ENCODE measurements around the gene UPB1. TPM values are rescaled to one million over a fixed set of nuclear protein-coding genes. Genes with fewer than 3 reads are reported as not detected.
"Not testable (repeated sequence)": the region's sequence is repeated elsewhere in the genome, so short reads cannot be mapped to it uniquely, and the experiment has no call there.

The UPB1 gene
- total RNA-seq, 1 donor from 2014 or later = 1.3 TPM

DNA sequence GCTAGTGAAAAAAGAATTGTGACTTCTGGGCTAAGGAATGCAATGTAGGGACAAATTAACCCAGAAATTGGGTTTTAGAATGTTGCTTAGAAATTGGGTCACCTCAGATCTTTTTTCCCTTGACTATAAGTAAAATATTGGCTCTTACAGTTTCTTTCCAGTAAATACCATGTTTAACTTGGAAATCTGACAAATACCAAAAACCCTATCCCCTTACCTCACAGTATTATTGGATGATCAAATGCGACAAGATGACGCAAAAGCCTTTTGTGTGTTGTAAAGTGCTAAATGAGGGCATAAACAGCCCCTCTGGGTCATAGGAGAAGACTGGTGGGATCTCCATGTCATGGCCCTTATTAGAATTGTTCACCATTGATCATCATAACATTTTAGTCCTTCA lies 6.1 kb upstream of the UPB1 start:
- no peak overlapping the region for H3K4me3 Mint-ChIP-seq
- TF ChIP-seq, protein P1, sequence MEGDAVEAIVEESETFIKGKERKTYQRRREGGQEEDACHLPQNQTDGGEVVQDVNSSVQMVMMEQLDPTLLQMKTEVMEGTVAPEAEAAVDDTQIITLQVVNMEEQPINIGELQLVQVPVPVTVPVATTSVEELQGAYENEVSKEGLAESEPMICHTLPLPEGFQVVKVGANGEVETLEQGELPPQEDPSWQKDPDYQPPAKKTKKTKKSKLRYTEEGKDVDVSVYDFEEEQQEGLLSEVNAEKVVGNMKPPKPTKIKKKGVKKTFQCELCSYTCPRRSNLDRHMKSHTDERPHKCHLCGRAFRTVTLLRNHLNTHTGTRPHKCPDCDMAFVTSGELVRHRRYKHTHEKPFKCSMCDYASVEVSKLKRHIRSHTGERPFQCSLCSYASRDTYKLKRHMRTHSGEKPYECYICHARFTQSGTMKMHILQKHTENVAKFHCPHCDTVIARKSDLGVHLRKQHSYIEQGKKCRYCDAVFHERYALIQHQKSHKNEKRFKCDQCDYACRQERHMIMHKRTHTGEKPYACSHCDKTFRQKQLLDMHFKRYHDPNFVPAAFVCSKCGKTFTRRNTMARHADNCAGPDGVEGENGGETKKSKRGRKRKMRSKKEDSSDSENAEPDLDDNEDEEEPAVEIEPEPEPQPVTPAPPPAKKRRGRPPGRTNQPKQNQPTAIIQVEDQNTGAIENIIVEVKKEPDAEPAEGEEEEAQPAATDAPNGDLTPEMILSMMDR (IDR thresholded peaks at IDR 0.05; ENCODE audit: unreplicated experiment) = no peak
- no peak for DNase-seq (ENCODE audit: low spot score in 2 of 2, unreplicated experiment in 2 of 2)
- no peaks in the 10 kb centered on the region for H3K36me3 Mint-ChIP-seq
- H3K27me3 Mint-ChIP-seq (ENCODE audit: low read depth) = peaks cover 14% of the 10 kb centered on the region
- peaks cover 22% of the 10 kb centered on the region for H3K4me1 Mint-ChIP-seq
- no peak overlapping the region for H3K27ac Mint-ChIP-seq
- H3K9me3 Mint-ChIP-seq = peaks cover 5% of the 10 kb centered on the region

DNA sequence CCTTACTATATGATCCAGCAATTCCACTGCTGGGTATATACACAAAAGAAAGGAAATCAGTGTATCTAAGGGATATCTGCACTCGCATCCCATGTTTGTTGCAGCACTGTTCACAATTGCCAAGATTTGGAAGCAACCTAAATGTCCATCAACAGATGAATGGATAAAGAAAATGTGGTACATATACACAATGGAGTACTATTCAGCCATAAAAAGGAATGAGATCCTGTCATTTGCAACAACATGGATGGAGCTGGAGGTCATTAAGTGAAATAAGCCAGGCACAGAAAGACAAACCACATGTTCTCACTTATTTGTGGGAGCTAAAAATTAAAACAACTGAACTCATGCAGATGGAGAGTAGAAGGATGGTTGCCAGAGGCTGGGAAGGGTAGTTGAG lies 5.7 kb upstream of the UPB1 start:
- not testable (repeated sequence) for H3K36me3 Mint-ChIP-seq; H3K27ac Mint-ChIP-seq; H3K9me3 Mint-ChIP-seq; H3K4me3 Mint-ChIP-seq; DNase-seq (ENCODE audit: low spot score in 2 of 2, unreplicated experiment in 2 of 2)
- Mint-ChIP-seq H3K4me1 (peaks cover 22% of the 10 kb centered on the region), H3K27me3 (ENCODE audit: low read depth) (peaks cover 19% of the 10 kb centered on the region)

DNA sequence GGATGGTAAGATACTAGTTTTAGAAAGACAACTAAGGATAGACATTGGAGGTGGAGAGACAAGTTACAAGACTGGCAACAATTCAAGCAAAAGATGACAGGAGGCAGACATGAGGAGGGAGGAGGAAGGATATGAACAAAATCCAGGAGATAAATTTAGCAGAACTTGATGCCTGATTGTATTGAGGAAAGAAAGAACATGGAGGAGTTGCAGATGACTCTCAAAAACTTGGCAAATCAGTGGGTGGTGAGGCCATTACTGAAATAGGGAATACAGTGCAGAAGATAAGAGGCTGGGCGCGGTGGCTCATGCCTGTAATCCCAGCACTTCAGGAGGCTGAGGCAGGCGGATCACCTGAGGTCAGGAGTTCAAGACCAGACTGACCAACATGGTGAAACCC lies 2.7 kb upstream of the UPB1 start:
- Mint-ChIP-seq H3K27me3 (ENCODE audit: low read depth) (peaks cover 39% of the 10 kb centered on the region), H3K36me3 (no peaks in the 10 kb centered on the region), H3K9me3 (peaks cover 5% of the 10 kb centered on the region), H3K4me1 (peaks cover 19% of the 10 kb centered on the region), H3K27ac (no peak overlapping the region), H3K4me3 (no peak overlapping the region)
- TF ChIP-seq, protein P1 (IDR thresholded peaks at IDR 0.05; ENCODE audit: unreplicated experiment) = no peak
- no peak for DNase-seq (ENCODE audit: low spot score in 2 of 2, unreplicated experiment in 2 of 2)

DNA sequence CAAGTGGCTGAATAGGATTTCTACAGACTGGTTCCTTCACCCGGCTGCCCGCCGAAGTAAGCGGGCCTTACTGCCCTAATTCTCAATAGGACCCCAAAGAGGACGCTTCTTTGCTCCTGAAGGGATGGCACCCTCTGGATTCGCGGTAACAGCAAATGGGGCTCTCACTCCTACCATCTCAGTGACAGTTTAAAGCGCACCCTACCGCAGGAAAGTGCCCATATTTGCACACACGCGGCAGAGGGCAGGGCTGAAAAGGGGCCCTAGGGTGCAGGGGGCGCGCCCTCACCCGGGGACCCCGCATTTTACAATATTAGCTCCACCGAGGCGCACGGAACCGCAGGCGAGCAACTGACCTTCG lies 985 bp upstream of the UPB1 start:
- TF ChIP-seq, protein P1 (IDR thresholded peaks at IDR 0.05; ENCODE audit: unreplicated experiment) = no peak
- Mint-ChIP-seq H3K9me3 (peaks cover 5% of the 10 kb centered on the region), H3K4me3 (peak overlapping the region; percentile 49), H3K36me3 (no peaks in the 10 kb centered on the region), H3K4me1 (peaks cover 28% of the 10 kb centered on the region), H3K27ac (no peak overlapping the region), H3K27me3 (ENCODE audit: low read depth) (peaks cover 39% of the 10 kb centered on the region)
- DNase-seq (ENCODE audit: low spot score in 2 of 2, unreplicated experiment in 2 of 2) = no peak

DNA sequence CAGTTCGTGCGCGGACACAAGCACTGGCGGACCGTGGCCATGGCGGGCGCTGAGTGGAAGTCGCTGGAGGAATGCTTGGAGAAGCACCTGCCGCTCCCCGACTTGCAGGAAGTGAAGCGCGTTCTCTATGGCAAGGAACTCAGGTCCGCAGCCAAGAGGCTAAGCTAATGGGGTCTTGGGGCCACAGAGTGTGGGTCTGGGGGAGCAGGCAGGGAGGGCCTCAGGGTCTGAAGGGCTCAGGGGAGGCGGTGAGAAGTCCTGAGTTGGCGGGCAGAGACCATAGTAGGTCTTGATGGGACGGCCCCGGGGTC lies 188 bp downstream of the UPB1 start:
- Mint-ChIP-seq H3K4me1 (peaks cover 31% of the 10 kb centered on the region), H3K27ac (no peak overlapping the region), H3K9me3 (no peaks in the 10 kb centered on the region), H3K4me3 (peak overlapping the region; percentile 18), H3K27me3 (ENCODE audit: low read depth) (peaks cover 39% of the 10 kb centered on the region), H3K36me3 (no peaks in the 10 kb centered on the region)
- no peak for DNase-seq (ENCODE audit: low spot score in 2 of 2, unreplicated experiment in 2 of 2)
- TF ChIP-seq, protein P1 (IDR thresholded peaks at IDR 0.05; ENCODE audit: unreplicated experiment) = no peak

DNA sequence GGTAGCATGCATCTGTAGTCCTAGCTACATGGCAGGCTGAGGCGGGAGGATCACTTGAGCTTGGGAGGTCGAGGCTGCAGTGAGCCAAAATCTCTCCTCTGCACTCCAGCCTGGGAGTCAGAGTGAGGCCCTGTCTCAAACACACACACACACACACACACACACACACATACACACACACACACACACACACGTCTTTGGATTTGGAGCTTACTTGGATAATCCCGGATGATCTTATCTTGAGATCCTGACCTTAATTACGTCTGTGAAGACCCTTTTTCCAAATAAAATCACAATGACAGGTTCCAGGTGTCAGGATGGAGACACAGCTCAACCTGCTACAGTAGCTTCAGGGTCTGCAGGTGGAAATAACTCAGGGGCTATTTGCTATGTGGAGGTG lies 1.1 kb downstream of the UPB1 start:
- peaks cover 39% of the 10 kb centered on the region for H3K27me3 Mint-ChIP-seq (ENCODE audit: low read depth)
- H3K4me3 Mint-ChIP-seq = no peak overlapping the region
- H3K9me3 Mint-ChIP-seq = no peaks in the 10 kb centered on the region
- H3K27ac Mint-ChIP-seq = no peak overlapping the region
- peaks cover 35% of the 10 kb centered on the region for H3K4me1 Mint-ChIP-seq
- TF ChIP-seq, protein P1 (IDR thresholded peaks at IDR 0.05; ENCODE audit: unreplicated experiment) = no peak
- no peak for DNase-seq (ENCODE audit: low spot score in 2 of 2, unreplicated experiment in 2 of 2)
- no peaks in the 10 kb centered on the region for H3K36me3 Mint-ChIP-seq

Data from mesothelial cell of epicardium (in vitro differentiated cells).